HCT116 (cell line): ENCODE data around the gene KIF1A. TPM values are rescaled to one million over a fixed set of nuclear protein-coding genes. Genes with fewer than 3 reads are reported as not detected.

Experiments used
- ATAC-seq: fragments of 200-7000 bp; cut with Tn5 transposase; 2 replicates; pipeline ENCODE4 v1.9.1; 2020; ENCODE audit warnings: mild to moderate bottlenecking, moderate library complexity
- BruUV-seq: library from RNA; stranded (reverse); fragments of 400-500 nt; replicated peaks from 2 replicates; lab custom pipeline; 2021; lab: Mats Ljungman, UMichigan
- CTCF ChIA-PET: fragments of 300-600 bp; sonication (Branson Sonifier 250); formaldehyde crosslinking; loops from one replicate; lab custom pipeline; 2021; ENCODE audit warnings: antibody characterized with exemption; lab: Charles Lee
- POLR2A ChIA-PET: fragments of 300-600, 350-600 bp; sonication (Branson Sonifier 250); formaldehyde crosslinking; loops from one replicate; lab custom pipeline; 2021; ENCODE audit warnings: antibody characterized with exemption; lab: Charles Lee
- RAD21 ChIA-PET, 2 experiments: fragments of 300-600 bp; sonication (Branson Sonifier 250); formaldehyde crosslinking; loops; one replicate each; lab custom pipeline; 2023; ENCODE audit warnings: low total read pairs in 2 of 2; ENCODE audit not compliant: uncharacterized antibody in 2 of 2, unreplicated experiment in 2 of 2, low non-redundant PET in 1 of 2; lab: Charles Lee
- DNase-seq: peaks from one replicate; pipeline ENCODE4 v3.0.0-alpha.2; 2010; ENCODE audit warnings: low read depth, low spot score
- H2AFZ ChIP-seq: fragments of 200-600 bp; shearing (Covaris generic), sonication (generic); 2 replicates; pipeline ENCODE4 v1.6.1; 2017; ENCODE audit warnings: low read depth, mixed run types, mixed read lengths, antibody characterized with exemption, low read length; ENCODE audit not compliant: poor library complexity, severe bottlenecking
- H3K27ac ChIP-seq: 2 replicates; pipeline ENCODE4 v1.5.1; 2012; ENCODE audit warnings: low read depth, low read length
- H3K27me3 ChIP-seq: fragments of 200-600 bp; sonication (generic); 2 replicates; pipeline ENCODE4 v1.6.1; 2016; ENCODE audit warnings: mixed run types, low read length, mixed read lengths; ENCODE audit not compliant: insufficient read depth
- H3K36me3 ChIP-seq, 2 experiments: fragments of 200-500 bp in 1 of 2; fragments of 200-600 bp in 1 of 2; sonication (Bioruptor generic) in 1 of 2; sonication (generic) in 1 of 2; 2 replicates each; pipeline versions ENCODE4 v1.5.1 to v1.6.1; 2014 to 2016; ENCODE audit warnings: low read length in 2 of 2, inconsistent platforms in 1 of 2, mixed read lengths in 1 of 2, mixed run types in 1 of 2; ENCODE audit not compliant: insufficient read depth in 2 of 2, control insufficient read depth in 1 of 2
- H3K4me1 ChIP-seq, 2 experiments: fragments of 200-600 bp in 1 of 2; sonication (generic) in 1 of 2; 2 replicates each; pipeline versions ENCODE4 v1.5.1 to v1.6.1; 2012 to 2017; ENCODE audit warnings: low read length in 2 of 2, inconsistent platforms in 1 of 2, mild to moderate bottlenecking in 1 of 2, mixed read lengths in 1 of 2, mixed run types in 1 of 2, moderate library complexity in 1 of 2; ENCODE audit not compliant: insufficient read depth in 2 of 2, control insufficient read depth in 1 of 2
- H3K4me2 ChIP-seq: fragments of 200-600 bp; sonication (generic); 2 replicates; pipeline ENCODE4 v1.6.1; 2017; ENCODE audit warnings: mixed run types, low read length, mixed read lengths
- H3K4me3 ChIP-seq, 2 experiments: fragments of 200-600 bp in 1 of 2; sonication (generic) in 1 of 2; replicated peaks in 1 of 2; 2 replicates each; pipeline ENCODE4 v1.5.1; 2011 to 2016; ENCODE audit warnings: low read length in 2 of 2, control low read depth in 1 of 2, low read depth in 1 of 2, mild to moderate bottlenecking in 1 of 2, mixed read lengths in 1 of 2, mixed run types in 1 of 2
- H3K79me2 ChIP-seq: fragments of 200-600 bp; sonication (generic); 2 replicates; pipeline ENCODE4 v1.6.1; 2017; ENCODE audit warnings: mild to moderate bottlenecking, mixed run types, low read length, moderate library complexity, mixed read lengths; ENCODE audit not compliant: insufficient read depth
- H3K9ac ChIP-seq: fragments of 200-600 bp; sonication (generic); 2 replicates; pipeline ENCODE4 v1.6.1; 2016; ENCODE audit warnings: low read length, mixed read lengths
- H3K9me2 ChIP-seq: fragments of 200-600 bp; sonication (generic), shearing (Covaris generic); 2 replicates; pipeline ENCODE4 v1.6.1; 2017; ENCODE audit warnings: mixed run types, mild to moderate bottlenecking, moderate library complexity; ENCODE audit not compliant: insufficient read depth
- H3K9me3 ChIP-seq, 2 experiments: fragments of 200-500 bp in 1 of 2; fragments of 200-600 bp in 1 of 2; sonication (Bioruptor generic) in 1 of 2; sonication (generic) in 1 of 2; 2 replicates each; pipeline ENCODE4 v1.6.1; 2014 to 2017; ENCODE audit warnings: low read length in 2 of 2, mixed read lengths in 2 of 2, inconsistent platforms in 1 of 2, low read depth in 1 of 2, mild to moderate bottlenecking in 1 of 2, mixed run types in 1 of 2, moderate library complexity in 1 of 2; ENCODE audit not compliant: control insufficient read depth in 1 of 2, insufficient read depth in 1 of 2
- H4K20me1 ChIP-seq: fragments of 200-600 bp; sonication (generic), shearing (Covaris generic); 2 replicates; pipeline ENCODE4 v1.6.1; 2017; ENCODE audit warnings: mixed run types, mild to moderate bottlenecking, moderate library complexity; ENCODE audit not compliant: insufficient read depth
- CBX3 ChIP-seq: IDR thresholded peaks from 2 replicates; pipeline ENCODE4 v1.6.1; 2012; ENCODE audit warnings: low read depth
- EGR1 ChIP-seq: IDR thresholded peaks from 2 replicates; pipeline ENCODE4 v1.6.1; 2012; ENCODE audit warnings: low read depth
- ELF1 ChIP-seq: IDR thresholded peaks from 2 replicates; pipeline ENCODE4 v1.6.1; 2012; ENCODE audit warnings: low read depth, borderline replicate concordance
- EZH2 ChIP-seq: fragments of 200-600 bp; sonication (generic); IDR thresholded peaks from 2 replicates; pipeline ENCODE4 v1.6.1; 2017; ENCODE audit warnings: antibody characterized with exemption, mixed run types
- EZH2phosphoT487 ChIP-seq: fragments of 200-600 bp; IDR thresholded peaks from 2 replicates; pipeline ENCODE4 v1.6.1; 2018; ENCODE audit warnings: antibody characterized with exemption, borderline replicate concordance
- FOSL1 ChIP-seq: IDR thresholded peaks from 2 replicates; pipeline ENCODE4 v1.6.1; 2012; ENCODE audit warnings: low read depth
- JUND ChIP-seq: IDR thresholded peaks from 2 replicates; pipeline ENCODE4 v1.6.1; 2012
- POLR2A ChIP-seq: IDR thresholded peaks from 2 replicates; pipeline ENCODE4 v1.7.0; 2011; ENCODE audit warnings: borderline replicate concordance; ENCODE audit not compliant: insufficient read depth, insufficient read length; ENCODE audit errors: extremely low read depth
- POLR2AphosphoS5 ChIP-seq: IDR thresholded peaks from 2 replicates; pipeline ENCODE4 v1.6.1; 2011; ENCODE audit warnings: mild to moderate bottlenecking, low read depth, low read length, moderate library complexity
- SIN3A ChIP-seq: IDR thresholded peaks from 2 replicates; pipeline ENCODE4 v1.6.1; 2012; ENCODE audit warnings: low read depth
- SP1 ChIP-seq: IDR thresholded peaks from 2 replicates; pipeline ENCODE4 v1.6.1; 2012; ENCODE audit warnings: low read depth
- TCF7L2 ChIP-seq: IDR thresholded peaks from 2 replicates; pipeline ENCODE4 v1.7.0; 2011; ENCODE audit warnings: borderline replicate concordance, inconsistent platforms; ENCODE audit not compliant: insufficient read depth, insufficient read length; ENCODE audit errors: extremely low read depth
- ZFX ChIP-seq: fragments of 450-650 bp; IDR thresholded peaks from 2 replicates; pipeline ENCODE4 v1.6.1; 2017
- ZNF274 ChIP-seq: fragments of 200-500 bp; sonication (Bioruptor generic); IDR thresholded peaks from 2 replicates; pipeline ENCODE4 v1.6.1; 2014; ENCODE audit warnings: mild to moderate bottlenecking, low read depth, low read length, inconsistent platforms
- intact Hi-C: fragments of 100-400 bp; cut with micrococcal nuclease; formaldehyde crosslinking; loops from 2 replicates; pipeline ENCODE4 v1.10.0; 2022
- total RNA-seq: library from RNA; stranded (reverse); gene quantifications from one replicate; pipeline ENCODE4 v1.2.1, GENCODE V29; 2021; ENCODE audit not compliant: unreplicated experiment
- TF ChIP-seq, protein P1 (sequence below): IDR thresholded peaks from 2 replicates; pipeline ENCODE4 v1.6.1; 2012
- TF ChIP-seq, protein P2 (sequence below), 3 experiments: fragments of 200-600 bp in 1 of 3; sonication (generic) in 1 of 3; IDR thresholded peaks in 2 of 3; conservative IDR thresholded peaks in 1 of 3; 2 replicates each; pipeline ENCODE4 v1.5.1; 2012 to 2017; ENCODE audit warnings: low read depth in 2 of 3, low read length in 2 of 3, antibody characterized with exemption in 1 of 3, borderline replicate concordance in 1 of 3, control low read depth in 1 of 3, mild to moderate bottlenecking in 1 of 3, mixed read lengths in 1 of 3, mixed run types in 1 of 3, moderate library complexity in 1 of 3; ENCODE audit not compliant: insufficient read depth in 1 of 3

Gene KIF1A
- total RNA-seq, 1 experiment from 2014 or later = 0.27 TPM

DNA sequence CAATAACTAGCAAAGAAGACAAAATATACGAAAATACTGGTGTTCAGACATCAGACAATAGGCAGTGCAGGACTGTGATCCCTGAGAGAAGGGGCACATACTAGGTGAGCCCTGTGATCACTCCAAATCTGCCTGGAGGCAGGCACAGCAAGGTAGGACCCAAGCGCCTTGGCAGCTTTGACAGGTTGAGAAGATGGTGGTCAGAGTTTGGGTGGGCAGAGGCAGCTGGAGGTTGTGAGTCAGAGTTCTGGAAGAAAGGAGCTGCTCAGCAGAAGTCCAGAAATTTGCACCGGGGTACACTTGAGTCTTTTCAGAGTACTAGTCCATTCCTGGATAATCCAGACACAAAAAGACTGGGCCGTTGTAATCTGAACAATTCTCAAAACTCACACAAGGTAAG, 14.0 kb downstream of the KIF1A start:
- BruUV-seq = no TSS peak
- no peaks in the 10 kb centered on the region for H3K36me3 ChIP-seq
- ChIA-PET RAD21 (no interaction called here), CTCF (no interaction called here), POLR2A (no interaction called here)
- no peaks in the 10 kb centered on the region for H3K9me2 ChIP-seq
- intact Hi-C loops = no loop called here
- H3K79me2 ChIP-seq = no peaks in the 10 kb centered on the region
- DNase-seq (no peak), ATAC-seq (no peak)
- H3K4me1 ChIP-seq = no peaks in the 10 kb centered on the region
- no peak overlapping the region for H2AFZ ChIP-seq
- no peak overlapping the region for H3K4me3 ChIP-seq
- H4K20me1 ChIP-seq = no peaks in the 10 kb centered on the region
- H3K9me3 ChIP-seq = no peaks in the 10 kb centered on the region
- H3K4me2 ChIP-seq = no peak overlapping the region
- no peak for TF ChIP-seq SIN3A
- no peak for TF ChIP-seq CBX3
- TF ChIP-seq JUND = no peak
- TF ChIP-seq ELF1 = no peak
- TF ChIP-seq, protein P1, sequence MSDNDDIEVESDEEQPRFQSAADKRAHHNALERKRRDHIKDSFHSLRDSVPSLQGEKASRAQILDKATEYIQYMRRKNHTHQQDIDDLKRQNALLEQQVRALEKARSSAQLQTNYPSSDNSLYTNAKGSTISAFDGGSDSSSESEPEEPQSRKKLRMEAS = no peak
- no peak for TF ChIP-seq POLR2AphosphoS5
- TF ChIP-seq ZNF274 = no peak
- no peak for TF ChIP-seq EZH2phosphoT487
- TF ChIP-seq EGR1 = no peak
- no peak for TF ChIP-seq ZFX
- TF ChIP-seq EZH2 = no peak
- TF ChIP-seq POLR2A = no peak
- TF ChIP-seq SP1 = no peak
- no peak for TF ChIP-seq TCF7L2
- TF ChIP-seq FOSL1 = no peak
- TF ChIP-seq, protein P2, sequence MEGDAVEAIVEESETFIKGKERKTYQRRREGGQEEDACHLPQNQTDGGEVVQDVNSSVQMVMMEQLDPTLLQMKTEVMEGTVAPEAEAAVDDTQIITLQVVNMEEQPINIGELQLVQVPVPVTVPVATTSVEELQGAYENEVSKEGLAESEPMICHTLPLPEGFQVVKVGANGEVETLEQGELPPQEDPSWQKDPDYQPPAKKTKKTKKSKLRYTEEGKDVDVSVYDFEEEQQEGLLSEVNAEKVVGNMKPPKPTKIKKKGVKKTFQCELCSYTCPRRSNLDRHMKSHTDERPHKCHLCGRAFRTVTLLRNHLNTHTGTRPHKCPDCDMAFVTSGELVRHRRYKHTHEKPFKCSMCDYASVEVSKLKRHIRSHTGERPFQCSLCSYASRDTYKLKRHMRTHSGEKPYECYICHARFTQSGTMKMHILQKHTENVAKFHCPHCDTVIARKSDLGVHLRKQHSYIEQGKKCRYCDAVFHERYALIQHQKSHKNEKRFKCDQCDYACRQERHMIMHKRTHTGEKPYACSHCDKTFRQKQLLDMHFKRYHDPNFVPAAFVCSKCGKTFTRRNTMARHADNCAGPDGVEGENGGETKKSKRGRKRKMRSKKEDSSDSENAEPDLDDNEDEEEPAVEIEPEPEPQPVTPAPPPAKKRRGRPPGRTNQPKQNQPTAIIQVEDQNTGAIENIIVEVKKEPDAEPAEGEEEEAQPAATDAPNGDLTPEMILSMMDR (IDR thresholded peaks at IDR 0.05 in 2 of 3, conservative IDR thresholded peaks at IDR 0.05 in 1 of 3; ENCODE audit: borderline replicate concordance in 1 of 3, insufficient read depth in 1 of 3, low read depth in 2 of 3, low read length in 2 of 3) = no peak
- H3K27me3 ChIP-seq = peaks cover 6% of the 10 kb centered on the region
- H3K9ac ChIP-seq = no peak overlapping the region
- no peak overlapping the region for H3K27ac ChIP-seq
